Ascending aorta (tissue), 2 donors: Measurements from ENCODE around the gene SH3RF1. TPM values are rescaled to one million over a fixed set of nuclear protein-coding genes. Genes with fewer than 3 reads are reported as not detected.

Experiments
- DNase-seq, 2 donors: peaks; one replicate each; pipeline ENCODE4 v3.0.0-alpha.2; 2019; ENCODE audit warnings: low spot score in 2 of 2
- H3K27ac ChIP-seq, 2 donors: fragments of 200-600 bp; sonication (generic); one replicate each; pipeline ENCODE4 v1.5.1; 2016 to 2017; ENCODE audit warnings: mild to moderate bottlenecking in 1 of 2
- H3K27me3 ChIP-seq: fragments of 200-600 bp; sonication (generic); one replicate; pipeline ENCODE4 v1.5.1; 2017
- H3K36me3 ChIP-seq, 2 donors: fragments of 200-600 bp; sonication (generic); one replicate each; pipeline ENCODE4 v1.5.1; 2016
- H3K4me1 ChIP-seq, 2 donors: fragments of 200-600 bp; sonication (generic); one replicate each; pipeline ENCODE4 v1.5.1; 2016 to 2017; ENCODE audit warnings: mild to moderate bottlenecking in 1 of 2
- H3K4me3 ChIP-seq, 2 donors: fragments of 200-600 bp; sonication (generic); one replicate each; pipeline ENCODE4 v1.5.1; 2016 to 2017; ENCODE audit warnings: mild to moderate bottlenecking in 1 of 2
- H3K9me3 ChIP-seq, 2 donors: fragments of 200-600 bp; sonication (generic); one replicate each; pipeline ENCODE4 v1.5.1; 2016
- CTCF ChIP-seq, 3 experiments: fragments of 200-600 bp in 2 of 3; fragments of 450-650 bp in 1 of 3; sonication (generic) in 2 of 3; IDR thresholded peaks; one replicate each; pipeline ENCODE4 v1.5.1; 2016 to 2019; ENCODE audit warnings: antibody characterized with exemption in 3 of 3, mild to moderate bottlenecking in 1 of 3, moderate library complexity in 1 of 3
- intact Hi-C: fragments of 100-400 bp; cut with DNase I; formaldehyde crosslinking; loops from one replicate; pipeline ENCODE4 v1.15.1; 2023
- total RNA-seq: library from RNA; depleted of rRNA; stranded (reverse); fragments of >200 nt; gene quantifications from one replicate; pipeline ENCODE4 v1.1.0, GENCODE V29; 2016

The SH3RF1 gene
- total RNA-seq, 1 donor from 2014 or later = 27.6 TPM

DNA sequence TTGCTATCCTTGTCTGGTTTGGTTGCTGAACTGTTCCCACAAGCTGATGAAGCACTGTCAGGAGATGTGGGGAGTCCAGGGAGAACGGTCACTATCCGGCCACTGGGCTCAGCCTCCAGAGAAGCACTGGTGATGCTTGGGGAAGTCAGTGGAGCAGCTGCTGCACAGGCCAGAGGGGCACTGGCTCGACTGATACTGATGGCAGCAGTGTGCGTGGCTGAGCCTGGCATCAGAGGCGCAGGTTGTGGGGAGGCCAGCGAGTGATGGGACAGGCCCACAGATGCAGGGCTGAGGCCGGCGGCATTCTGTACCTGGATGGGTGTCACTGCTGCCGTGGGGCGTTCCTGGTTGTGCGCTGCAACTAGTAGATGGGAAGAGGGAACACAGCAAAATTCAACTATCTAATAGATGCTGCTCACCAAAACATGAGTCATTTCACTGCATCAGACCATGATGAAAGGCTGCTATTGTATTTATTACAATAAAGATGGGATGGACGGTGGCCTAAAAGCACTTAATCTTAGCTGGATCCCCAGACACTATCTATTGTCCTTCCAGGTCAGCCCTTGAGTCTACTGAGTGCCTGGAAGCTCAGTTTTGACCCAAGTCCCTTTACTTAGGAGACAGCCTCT is 154.4 kb downstream of the SH3RF1 start:
- Histone ChIP-seq H3K9me3 (no peaks in the 10 kb centered on the region), H3K27me3 (no peaks in the 10 kb centered on the region), H3K4me3 (no peak overlapping the region), H3K27ac (peak overlapping the region; percentile 77 to 90), H3K36me3 (peaks cover 12 to 29% of the 10 kb centered on the region in 2 donors), H3K4me1 (peaks cover 0 to 9% of the 10 kb centered on the region in 2 donors)
- TF ChIP-seq CTCF (IDR thresholded peaks at IDR 0.05) = no peak
- intact Hi-C loops = loop anchor here (5.0 kb wide), 2 partner anchors 54 to 109 kb away; no protein-coding TSS in a partner anchor
- DNase-seq = no peak

DNA sequence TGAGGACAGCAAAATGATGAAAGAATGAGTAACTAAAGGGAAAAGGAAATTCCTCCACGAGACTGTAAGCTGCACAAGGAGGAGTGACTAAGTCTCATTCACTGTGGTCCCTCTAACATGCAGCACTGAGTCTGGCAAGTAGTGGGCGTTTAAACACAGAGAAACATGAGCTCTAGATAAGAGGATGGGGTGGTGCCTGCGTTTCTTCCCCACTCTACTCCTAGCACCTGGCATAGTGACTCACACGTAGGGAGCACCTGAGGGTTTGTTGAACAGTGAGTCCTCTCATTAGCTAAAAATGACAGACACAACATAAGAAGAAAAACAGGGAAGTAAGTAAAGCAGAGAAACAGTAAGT is 154.9 kb downstream of the SH3RF1 start:
- DNase-seq = peak in 1 of 2 donors; percentile 73

GRCh38 chr4:169115144-169115896 is 155.4 kb downstream of the SH3RF1 start:
- Histone ChIP-seq H3K27ac (peak overlapping the region; percentile 77 to 90), H3K9me3 (no peaks in the 10 kb centered on the region), H3K4me1 (peaks cover 0 to 9% of the 10 kb centered on the region in 2 donors), H3K4me3 (no peak overlapping the region), H3K27me3 (no peaks in the 10 kb centered on the region), H3K36me3 (peaks cover 12 to 27% of the 10 kb centered on the region in 2 donors)
- intact Hi-C loops = loop anchor here (5.0 kb wide), 2 partner anchors 53 to 108 kb away; no protein-coding TSS in a partner anchor
- no peak for TF ChIP-seq CTCF (IDR thresholded peaks at IDR 0.05)
- DNase-seq = no peak

More for the DNA sequence above, 154.9 kb downstream of the SH3RF1 start:
- Histone ChIP-seq H3K4me1 (peaks cover 0 to 9% of the 10 kb centered on the region in 2 donors), H3K4me3 (no peak overlapping the region), H3K27me3 (no peaks in the 10 kb centered on the region), H3K36me3 (peaks cover 12 to 28% of the 10 kb centered on the region in 2 donors), H3K9me3 (no peaks in the 10 kb centered on the region), H3K27ac (peak overlapping the region; percentile 77 to 90)
- TF ChIP-seq CTCF (IDR thresholded peaks at IDR 0.05) = peak in 2 of 3 experiments; percentile 29 to 30
- intact Hi-C loops = loop anchor here (5.0 kb wide), 2 partner anchors 54 to 109 kb away; no protein-coding TSS in a partner anchor

DNA sequence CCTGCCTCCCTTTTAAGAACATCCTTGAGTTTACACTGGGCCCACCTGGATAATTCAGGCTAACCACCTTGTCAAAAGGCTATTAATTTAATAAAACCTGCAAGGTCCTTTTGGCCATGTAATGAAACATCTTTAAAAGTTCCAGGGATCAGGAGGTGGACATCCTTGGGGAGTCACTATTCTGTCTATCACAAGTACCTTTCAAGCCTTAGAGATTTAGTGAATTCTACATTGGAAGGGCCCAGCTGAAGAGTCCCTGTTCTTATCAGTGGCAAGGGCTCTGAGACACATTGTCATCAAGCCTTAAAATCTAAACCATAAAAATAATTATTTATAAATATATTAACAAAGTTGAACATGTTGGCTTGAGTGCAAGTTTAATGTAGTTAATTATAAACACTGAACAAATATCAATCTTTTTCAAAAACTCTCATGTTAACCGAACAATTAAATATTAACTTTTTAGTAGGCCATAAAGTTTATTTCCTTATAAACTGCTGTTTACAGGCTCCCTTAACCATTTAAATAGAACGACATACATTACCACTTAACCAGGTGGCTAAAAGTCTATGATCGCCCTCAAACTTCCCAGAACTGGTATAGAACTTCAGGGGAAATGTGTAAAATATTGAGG is 156.3 kb downstream of the SH3RF1 start:
- no peak for DNase-seq
- Histone ChIP-seq H3K4me3 (no peak overlapping the region), H3K36me3 (peaks cover 12 to 25% of the 10 kb centered on the region in 2 donors), H3K4me1 (peaks cover 0 to 9% of the 10 kb centered on the region in 2 donors), H3K9me3 (no peaks in the 10 kb centered on the region), H3K27me3 (no peaks in the 10 kb centered on the region), H3K27ac (no peak overlapping the region)
- intact Hi-C loops = no loop called here
- no peak for TF ChIP-seq CTCF (IDR thresholded peaks at IDR 0.05)

GRCh38 chr4:169110633-169111032 is 160.1 kb downstream of the SH3RF1 start:
- Histone ChIP-seq H3K36me3 (peaks cover 24 to 38% of the 10 kb centered on the region in 2 donors), H3K9me3 (no peaks in the 10 kb centered on the region), H3K27me3 (no peaks in the 10 kb centered on the region), H3K27ac (no peak overlapping the region), H3K4me3 (no peak overlapping the region), H3K4me1 (no peaks in the 10 kb centered on the region)
- intact Hi-C loops = no loop called here
- no peak for TF ChIP-seq CTCF (IDR thresholded peaks at IDR 0.05)
- no peak for DNase-seq
